Caco-2 (cell line): Measurements from ENCODE around the gene MARK4. TPM values are rescaled to one million over a fixed set of nuclear protein-coding genes. Genes with fewer than 3 reads are reported as not detected.

ENCODE experiments used
- BruUV-seq: library from RNA; stranded (reverse); fragments of 400-500 nt; replicated peaks from 2 replicates; lab custom pipeline; 2021; lab: Mats Ljungman, UMichigan
- CTCF ChIA-PET: fragments of 300-600 bp; sonication (Branson Sonifier 250); formaldehyde crosslinking; loops from one replicate; lab custom pipeline; 2022; ENCODE audit warnings: antibody characterized with exemption; lab: Charles Lee
- POLR2A ChIA-PET: fragments of 300-600 bp; sonication (Branson Sonifier 250); formaldehyde crosslinking; loops from one replicate; lab custom pipeline; 2022; ENCODE audit warnings: antibody characterized with exemption; lab: Charles Lee
- DNase-seq, 2 experiments: peaks; one replicate each; pipeline versions ENCODE4 v3.0.0 to v3.0.0-alpha.2; 2020 to 2022
- H3K27me3 ChIP-seq: replicated peaks from 2 replicates; pipeline ENCODE4 v1.6.0; 2011; ENCODE audit warnings: low read length; ENCODE audit not compliant: control insufficient read depth, insufficient read depth
- H3K36me3 ChIP-seq: 2 replicates; pipeline ENCODE4 v1.5.1; 2011; ENCODE audit warnings: low read length; ENCODE audit not compliant: control insufficient read depth, insufficient read depth
- H3K4me1 ChIP-seq: fragments of 250-450 bp; sonication (Bioruptor Pico); 2 replicates; pipeline ENCODE4 v1.5.1; 2020; ENCODE audit warnings: mild to moderate bottlenecking
- H3K4me3 ChIP-seq: 2 replicates; pipeline ENCODE4 v1.5.1; 2011; ENCODE audit warnings: low read depth, mild to moderate bottlenecking, control low read depth, low read length
- H3K9me3 ChIP-seq: fragments of 250-450 bp; sonication (Bioruptor Pico); 2 replicates; pipeline ENCODE4 v1.5.1; 2020; ENCODE audit warnings: mild to moderate bottlenecking, moderate library complexity
- H3K27ac Mint-ChIP-seq: one replicate; pipeline ENCODE4 v1.8.0; 2022; ENCODE audit warnings: mixed read lengths; ENCODE audit not compliant: unreplicated experiment
- H3K27me3 Mint-ChIP-seq: one replicate; pipeline ENCODE4 v1.8.0; 2022; ENCODE audit warnings: mixed read lengths; ENCODE audit not compliant: insufficient read depth, unreplicated experiment
- H3K36me3 Mint-ChIP-seq: one replicate; pipeline ENCODE4 v1.8.0; 2022; ENCODE audit warnings: mild to moderate bottlenecking, mixed read lengths; ENCODE audit not compliant: insufficient read depth, unreplicated experiment
- H3K4me1 Mint-ChIP-seq: one replicate; pipeline ENCODE4 v1.8.0; 2022; ENCODE audit warnings: low read depth, mixed read lengths; ENCODE audit not compliant: unreplicated experiment
- H3K4me3 Mint-ChIP-seq: one replicate; pipeline ENCODE4 v1.8.0; 2022; ENCODE audit warnings: mild to moderate bottlenecking, moderate library complexity, mixed read lengths; ENCODE audit not compliant: unreplicated experiment
- H3K9me3 Mint-ChIP-seq: one replicate; pipeline ENCODE4 v1.8.0; 2022; ENCODE audit warnings: mixed read lengths; ENCODE audit not compliant: unreplicated experiment
- CTCF ChIP-seq, 2 experiments: fragments of 200-600 bp in 1 of 2; IDR thresholded peaks; 1 replicate in 1 of 2; 2 replicates in 1 of 2; pipeline versions ENCODE4 v1.5.1 to v1.8.0; 2011 to 2022; ENCODE audit warnings: antibody characterized with exemption in 1 of 2, control low read depth in 1 of 2, inconsistent platforms in 1 of 2, low read depth in 1 of 2, low read length in 1 of 2, mild to moderate bottlenecking in 1 of 2, moderate library complexity in 1 of 2; ENCODE audit not compliant: insufficient read depth in 1 of 2, severe bottlenecking in 1 of 2, unreplicated experiment in 1 of 2
- intact Hi-C: fragments of 100-400 bp; cut with micrococcal nuclease; formaldehyde crosslinking; loops from one replicate; pipeline ENCODE4 v1.10.0; 2022; ENCODE audit not compliant: unreplicated experiment
- total RNA-seq: library from RNA; stranded (reverse); gene quantifications from 2 replicates; pipeline ENCODE4 v1.2.3, GENCODE V29; 2022

The MARK4 gene
- total RNA-seq, 1 experiment from 2014 or later = 30.3 TPM

GRCh38 chr19:45255611-45256157 is 4.6 kb downstream of the MARK4 start:
- H3K36me3 ChIP-seq = no peaks in the 10 kb centered on the region
- no peak for DNase-seq
- intact Hi-C loops = no loop called here
- ChIA-PET POLR2A (no interaction called here), CTCF (no interaction called here)
- Mint-ChIP-seq H3K27ac (no peak overlapping the region), H3K4me1 (peaks cover 5% of the 10 kb centered on the region), H3K9me3 (no peaks in the 10 kb centered on the region), H3K4me3 (no peak overlapping the region), H3K36me3 (peaks cover 10% of the 10 kb centered on the region), H3K27me3 (no peaks in the 10 kb centered on the region)
- BruUV-seq = no TSS peak
- no peaks in the 10 kb centered on the region; the same call in 1 of the 2 replicates for H3K4me1 ChIP-seq
- no peaks in the 10 kb centered on the region for H3K9me3 ChIP-seq
- no peak for TF ChIP-seq CTCF (IDR thresholded peaks at IDR 0.05; ENCODE audit: insufficient read depth in 1 of 2, low read depth in 1 of 2, low read length in 1 of 2, severe bottlenecking in 1 of 2, unreplicated experiment in 1 of 2)
- no peak overlapping the region for H3K4me3 ChIP-seq
- no peaks in the 10 kb centered on the region for H3K27me3 ChIP-seq

- no peaks in the 10 kb centered on the region for H3K27me3 ChIP-seq
- POLR2A ChIA-PET = no interaction called here
- no TSS peak for BruUV-seq
- Mint-ChIP-seq H3K4me1 (no peaks in the 10 kb centered on the region), H3K27me3 (no peaks in the 10 kb centered on the region), H3K9me3 (no peaks in the 10 kb centered on the region), H3K27ac (no peak overlapping the region), H3K36me3 (peaks cover 10% of the 10 kb centered on the region), H3K4me3 (no peak overlapping the region)
- no peaks in the 10 kb centered on the region; the same call in 1 of the 2 replicates for H3K4me1 ChIP-seq
- no peak for DNase-seq
- H3K36me3 ChIP-seq = no peaks in the 10 kb centered on the region
- H3K4me3 ChIP-seq = no peak overlapping the region
- intact Hi-C loops = no loop called here
- H3K9me3 ChIP-seq = no peaks in the 10 kb centered on the region
- CTCF ChIA-PET = no interaction called here
- no peak for TF ChIP-seq CTCF (IDR thresholded peaks at IDR 0.05; ENCODE audit: insufficient read depth in 1 of 2, low read depth in 1 of 2, low read length in 1 of 2, severe bottlenecking in 1 of 2, unreplicated experiment in 1 of 2)
These were observed 5.8 kb downstream of the MARK4 start for GRCh38 chr19:45256836-45257235.

GRCh38 chr19:45258862-45259261 is 7.8 kb downstream of the MARK4 start:
- Histone ChIP-seq H3K4me3 (no peak overlapping the region), H3K36me3 (no peaks in the 10 kb centered on the region), H3K27me3 (no peaks in the 10 kb centered on the region), H3K9me3 (no peaks in the 10 kb centered on the region), H3K4me1 (no peaks in the 10 kb centered on the region)
- Mint-ChIP-seq H3K27me3 (no peaks in the 10 kb centered on the region), H3K27ac (no peak overlapping the region), H3K4me1 (no peaks in the 10 kb centered on the region), H3K4me3 (no peak overlapping the region), H3K36me3 (peaks cover 10% of the 10 kb centered on the region), H3K9me3 (no peaks in the 10 kb centered on the region)
- no peak for DNase-seq
- CTCF ChIA-PET = no interaction called here
- POLR2A ChIA-PET = no interaction called here
- BruUV-seq = no TSS peak
- intact Hi-C loops = no loop called here
- no peak for TF ChIP-seq CTCF (IDR thresholded peaks at IDR 0.05; ENCODE audit: insufficient read depth in 1 of 2, low read depth in 1 of 2, low read length in 1 of 2, severe bottlenecking in 1 of 2, unreplicated experiment in 1 of 2)
